Prostate gland (tissue), 2 donors: ENCODE measurements around the gene CP.

ENCODE experiments used
- CTCF ChIP-seq, 4 experiments: fragments of 200-600 bp in 2 of 4; fragments of 450-650 bp in 2 of 4; sonication (generic) in 2 of 4; IDR thresholded peaks; 1 replicate in 3 of 4; 2 replicates in 1 of 4; pipeline ENCODE4 v1.5.1; 2016 to 2019; ENCODE audit warnings: antibody characterized with exemption in 4 of 4, mild to moderate bottlenecking in 2 of 4, moderate library complexity in 2 of 4
- POLR2A ChIP-seq: fragments of 450-650 bp; IDR thresholded peaks from one replicate; pipeline ENCODE4 v1.6.1; 2016; ENCODE audit warnings: antibody characterized with exemption, mild to moderate bottlenecking
- POLR2AphosphoS5 ChIP-seq: sonication (generic); formaldehyde crosslinking; IDR thresholded peaks from one replicate; pipeline ENCODE4 v1.6.1; 2017; ENCODE audit warnings: antibody characterized with exemption

DNA sequence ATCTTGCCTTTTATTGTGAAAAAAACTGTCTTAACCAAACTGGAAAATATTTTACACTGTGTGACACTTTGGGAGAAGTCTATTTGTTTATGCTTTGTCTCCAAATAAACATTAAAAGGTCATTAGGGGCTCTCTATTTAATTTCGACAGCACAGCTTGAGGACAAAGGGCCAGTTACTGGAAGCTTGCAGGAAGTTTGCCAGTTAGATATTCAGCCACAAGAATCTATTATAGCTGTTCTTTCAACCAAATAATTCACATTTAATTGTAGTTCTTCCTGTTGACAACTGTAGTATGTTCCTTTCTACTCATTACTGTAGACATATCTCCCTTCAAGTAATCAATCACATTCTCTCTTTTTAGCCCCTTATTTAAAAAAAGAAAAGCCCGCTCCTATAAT, 6.1 kb downstream of the CP start:
- TF ChIP-seq CTCF (IDR thresholded peaks at IDR 0.05) (no peak), POLR2AphosphoS5 (no peak), POLR2A (no peak)
